Activated CD4-positive, alpha-beta T cell treated with anti-CD3 and anti-CD28 coated beads, Interleukin-2, amount 50 U/mL, for 1 hour (primary cell): ENCODE data around the gene PLPP1.

Experiments used
- DNase-seq: peaks from one replicate; pipeline ENCODE4 v3.0.0-alpha.2; 2020

PLPP1 gene

GRCh38 chr5:55392669-55393068 is 142.1 kb downstream of the PLPP1 start:
- no peak for DNase-seq

GRCh38 chr5:55391707-55392106 is 143.1 kb downstream of the PLPP1 start:
- no peak for DNase-seq

GRCh38 chr5:55387865-55388264 is 146.9 kb downstream of the PLPP1 start:
- no peak for DNase-seq

- no peak for DNase-seq
Observed at GRCh38 chr5:55386356-55386755, 148.4 kb downstream of the PLPP1 start.

- no peak for DNase-seq
Observed at GRCh38 chr5:55385846-55386245, 148.9 kb downstream of the PLPP1 start.

GRCh38 chr5:55385227-55385626 is 149.5 kb downstream of the PLPP1 start:
- DNase-seq, result no peak

- no peak for DNase-seq
Observed at GRCh38 chr5:55384072-55384471, 150.7 kb downstream of the PLPP1 start.

GRCh38 chr5:55383254-55383653 is 151.5 kb downstream of the PLPP1 start:
- no peak for DNase-seq

- DNase-seq, result no peak
Observed at GRCh38 chr5:55377810-55378209, 157.0 kb downstream of the PLPP1 start.
